ENCODE measurements around the gene ANGPTL5.
"Not testable (repeated sequence)": the region's sequence is repeated elsewhere in the genome, so short reads cannot be mapped to it uniquely, and the experiment has no call there.

Gene ANGPTL5

GRCh38 chr11:101916422-101916821 is at the start of gene ANGPTL5:
Gene ANGPTL5, minus strand, starts transcription at chr11:101916522. Its CDS starts 8,613 bp downstream, at chr11:101907909.
- no peak for DNase-seq

- DNase-seq, result not testable (repeated sequence)
Measured at GRCh38 chr11:101964200-101964599, 47.9 kb upstream of the ANGPTL5 start.

DNA sequence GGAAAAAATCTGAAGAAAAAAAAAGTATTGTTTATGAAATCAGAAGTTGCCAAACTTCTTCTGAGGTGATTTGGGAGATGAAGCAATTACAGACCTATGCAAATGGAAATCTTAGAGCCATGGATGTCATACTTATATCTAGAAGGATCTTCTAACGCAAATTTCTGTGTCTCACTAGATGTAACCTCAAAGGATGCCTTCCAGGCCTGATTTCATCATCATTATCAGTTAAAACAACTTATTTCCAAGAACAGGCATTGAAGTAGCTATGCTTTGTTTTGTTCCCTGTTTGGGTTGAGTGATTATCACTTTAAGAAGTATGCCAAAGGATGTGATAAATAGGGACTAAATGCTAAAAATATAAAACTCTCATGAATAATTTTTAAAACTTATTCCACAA is 43.9 kb upstream of the ANGPTL5 start:
- no peak for DNase-seq

GRCh38 chr11:101955701-101956100 is 39.4 kb upstream of the ANGPTL5 start:
- DNase-seq, result no peak

DNA sequence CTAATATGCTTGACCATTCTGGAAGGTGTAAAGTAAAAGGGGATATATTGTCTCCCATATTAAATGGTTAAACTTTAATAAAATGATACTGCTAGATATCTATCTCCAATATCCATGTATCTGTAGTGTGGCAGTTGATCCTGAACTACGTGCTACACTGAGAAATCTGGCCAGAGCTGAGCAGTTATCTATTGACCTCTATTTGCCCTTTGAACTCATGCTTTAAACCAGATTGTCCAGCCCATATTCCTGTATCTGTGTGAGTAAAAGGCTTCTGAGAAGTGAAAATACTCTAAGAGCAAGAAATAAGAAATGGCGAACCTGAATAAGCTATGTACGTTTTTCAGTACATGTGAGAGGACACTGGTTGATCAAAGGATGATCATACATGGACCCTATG is 39.0 kb upstream of the ANGPTL5 start:
- DNase-seq, result no peak

DNA sequence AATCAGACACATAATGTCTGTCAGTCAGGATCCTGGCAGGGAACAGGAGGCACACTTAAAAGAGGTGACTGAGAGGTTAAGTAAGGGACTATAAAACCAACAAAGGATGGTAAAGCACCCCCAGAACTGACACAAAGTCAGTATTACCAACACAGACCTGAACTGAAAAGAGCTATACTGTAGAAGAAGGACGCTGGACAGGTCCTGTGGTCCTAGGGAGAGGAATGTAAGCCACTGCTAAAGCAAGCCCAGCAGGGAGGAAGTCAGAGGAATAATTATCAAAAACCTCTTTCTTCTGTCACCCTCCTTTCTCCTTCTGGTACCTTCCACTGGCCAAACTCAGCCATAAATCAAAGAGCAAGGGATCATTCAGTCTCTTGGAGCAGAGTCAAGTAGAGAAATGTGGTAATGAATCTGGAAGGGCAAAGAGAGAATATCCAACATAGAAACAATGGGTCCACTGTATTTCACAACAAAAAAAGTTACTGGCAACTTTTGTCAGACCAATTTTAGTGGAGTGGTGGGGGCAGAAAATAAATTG is 33.4 kb upstream of the ANGPTL5 start:
- DNase-seq, result no peak

DNA sequence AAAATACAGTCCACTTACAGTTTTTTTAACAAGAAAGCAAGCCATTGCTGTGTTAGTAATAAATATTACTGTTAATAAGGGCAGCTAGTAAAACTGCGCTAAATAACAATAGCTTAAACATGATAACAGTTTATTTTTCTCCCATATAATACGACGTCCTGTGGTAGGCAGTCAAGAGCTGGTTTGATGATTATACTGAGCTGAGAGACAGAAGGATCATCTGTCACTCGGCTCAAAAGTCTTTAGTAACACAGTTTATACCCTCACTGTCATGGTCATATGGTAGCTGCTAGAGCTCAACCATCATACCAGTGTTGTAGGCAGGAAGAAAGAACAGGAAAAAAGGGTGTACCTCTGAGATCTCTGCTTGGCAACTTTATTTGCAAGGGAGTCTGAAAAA is 29.1 kb upstream of the ANGPTL5 start:
- no peak for DNase-seq

GRCh38 chr11:101944923-101945322 is 28.6 kb upstream of the ANGPTL5 start:
- DNase-seq, result no peak

GRCh38 chr11:101940901-101941520 is 24.7 kb upstream of the ANGPTL5 start:
- DNase-seq, result no peak

DNA sequence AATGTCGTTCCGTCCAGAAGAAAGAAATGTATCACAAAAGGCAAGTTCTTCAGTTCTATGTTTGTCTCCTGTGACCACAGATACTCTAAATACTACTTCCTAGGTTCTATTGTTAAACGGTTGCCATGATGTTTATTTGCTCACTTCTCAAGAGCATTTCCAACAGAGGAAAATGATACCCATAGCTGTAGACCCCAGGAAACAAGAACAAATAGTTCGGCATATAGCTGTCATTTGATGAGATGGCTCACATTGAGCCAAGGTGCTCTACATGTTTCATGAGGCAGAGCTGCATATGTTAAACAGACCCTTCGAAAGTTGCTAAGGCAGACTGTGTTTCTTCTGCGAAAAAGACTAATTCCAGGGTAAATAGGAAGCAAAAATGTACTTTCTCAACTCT is 15.4 kb upstream of the ANGPTL5 start:
- peak; percentile 89 for DNase-seq

DNA sequence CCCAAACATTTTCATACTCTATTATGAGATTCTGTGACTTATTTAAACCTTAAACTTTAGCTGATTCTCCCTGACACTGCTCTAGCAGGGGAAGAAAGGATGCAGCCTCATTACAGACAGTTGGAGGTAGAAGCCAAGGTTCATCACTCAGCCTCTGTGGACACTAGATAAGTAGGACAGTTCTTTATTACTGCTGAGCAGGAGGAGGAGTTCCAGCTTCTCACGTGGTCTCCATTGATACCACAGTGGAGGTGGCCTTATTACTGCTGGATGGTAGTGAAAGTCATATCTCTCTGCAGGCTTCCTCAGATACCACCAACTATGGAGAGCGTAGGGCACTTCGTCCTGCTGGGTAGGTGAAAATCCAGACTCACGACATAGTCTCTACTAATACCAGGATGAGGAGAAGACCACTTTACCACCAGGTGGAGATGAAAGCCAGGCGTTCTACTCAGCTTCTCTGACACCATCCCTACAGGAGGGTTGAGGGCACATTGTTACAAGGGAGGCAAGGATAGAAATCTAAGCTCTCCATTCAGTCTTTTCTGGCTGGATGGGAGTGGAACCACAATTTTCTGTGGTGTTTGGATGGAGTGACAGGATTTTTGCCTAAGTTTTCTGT is 13.1 kb upstream of the ANGPTL5 start:
- no peak for DNase-seq

DNA sequence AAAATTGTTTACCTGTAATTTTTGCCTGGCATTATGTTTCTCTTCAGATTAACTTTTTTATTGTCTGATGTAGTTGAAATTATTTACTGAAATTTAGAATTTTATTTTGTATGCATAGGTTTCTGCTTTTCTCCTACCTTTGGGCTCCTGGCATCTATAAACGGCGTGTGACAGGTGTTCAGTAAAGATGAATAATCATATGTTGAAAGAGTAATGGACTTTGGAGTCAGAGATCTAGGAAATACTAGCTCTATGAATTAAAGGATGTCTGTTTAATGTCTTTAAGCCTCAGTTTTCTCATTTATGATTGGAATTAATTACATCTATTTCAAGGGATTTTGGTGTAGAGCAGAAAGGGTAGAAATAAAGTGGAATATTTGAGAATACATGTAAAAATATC is 7.2 kb upstream of the ANGPTL5 start:
- DNase-seq, result no peak

DNA sequence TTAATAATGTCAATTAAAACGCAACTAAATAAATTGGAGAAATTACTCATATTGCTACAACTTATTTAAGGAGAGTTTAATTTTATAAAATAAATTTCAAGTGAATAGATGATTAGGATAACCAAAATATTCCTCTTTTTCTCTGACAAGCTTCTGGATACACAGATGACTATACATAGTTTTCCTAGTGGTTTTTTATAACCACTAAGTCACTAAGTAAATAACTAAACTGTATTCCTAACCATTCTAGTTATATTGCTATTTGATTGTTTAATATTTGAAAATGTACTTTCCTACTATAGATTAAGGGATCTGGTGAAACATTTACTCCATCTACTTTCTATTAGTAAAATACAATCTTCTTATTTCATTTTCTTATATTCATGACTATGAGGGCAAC is 4.7 kb upstream of the ANGPTL5 start:
- DNase-seq, result no peak

DNA sequence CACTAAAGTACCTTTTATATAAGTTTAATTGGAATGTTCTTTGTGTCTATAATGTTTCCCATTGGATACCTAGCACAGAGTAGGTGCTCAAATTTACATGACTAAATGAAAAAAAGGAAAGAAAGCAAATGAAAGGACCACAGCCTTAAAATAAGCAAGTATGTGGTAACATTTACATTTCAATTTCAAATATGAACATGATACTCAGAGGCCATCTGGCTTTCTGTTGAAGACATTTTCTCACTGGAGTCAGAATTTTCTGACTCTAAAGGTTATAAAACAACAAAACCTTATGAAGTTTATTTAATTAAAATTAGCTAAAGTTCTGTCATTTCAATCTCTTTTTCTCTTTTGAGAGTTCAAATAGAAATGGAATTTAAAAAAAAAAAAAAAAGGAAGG is 904 bp upstream of the ANGPTL5 start:
- no peak for DNase-seq

- no peak for DNase-seq
Measured at GRCh38 chr11:101915791-101916291, 481 bp downstream of the ANGPTL5 start.

DNA sequence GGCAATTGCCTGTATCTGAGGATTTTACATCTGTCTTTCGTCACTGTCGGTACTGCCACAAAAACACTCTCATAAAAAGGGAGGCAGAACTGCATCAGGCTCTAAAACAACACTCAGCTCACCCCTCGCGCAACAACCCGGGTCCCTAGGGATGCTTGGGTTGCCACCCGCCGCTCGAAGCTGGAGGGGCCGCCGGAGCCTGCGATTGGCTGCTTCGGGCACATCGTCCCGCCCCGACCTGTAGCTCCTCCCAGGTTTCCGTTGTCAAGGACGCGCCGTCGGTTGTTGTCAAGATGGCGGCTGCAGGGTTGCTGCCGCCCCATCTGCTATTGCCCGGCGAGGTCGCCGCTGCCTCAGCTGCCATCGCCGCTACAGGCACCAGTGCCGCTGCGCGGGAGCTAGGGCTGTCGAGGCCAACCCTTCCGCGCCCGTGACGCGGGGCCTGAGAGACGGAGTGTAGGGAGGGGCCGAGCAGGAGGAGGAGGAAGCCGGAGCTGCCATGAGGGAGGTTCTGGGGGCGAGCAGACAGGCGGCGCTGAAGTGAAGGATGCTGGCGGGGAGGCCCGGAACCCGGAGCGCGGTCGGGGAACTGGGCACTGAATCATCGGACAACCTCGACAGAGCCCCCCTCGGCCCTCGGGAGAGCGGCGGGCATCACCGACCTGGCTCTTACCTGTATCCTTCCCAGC is 1.4 kb downstream of the ANGPTL5 start, which contains the start of gene CEP126:
CEP126 (plus strand) TSS at position 273 of the 689 bp plus-strand sequence; CDS start at position 548, 275 bp downstream.
- peak; percentile 90 for DNase-seq

DNA sequence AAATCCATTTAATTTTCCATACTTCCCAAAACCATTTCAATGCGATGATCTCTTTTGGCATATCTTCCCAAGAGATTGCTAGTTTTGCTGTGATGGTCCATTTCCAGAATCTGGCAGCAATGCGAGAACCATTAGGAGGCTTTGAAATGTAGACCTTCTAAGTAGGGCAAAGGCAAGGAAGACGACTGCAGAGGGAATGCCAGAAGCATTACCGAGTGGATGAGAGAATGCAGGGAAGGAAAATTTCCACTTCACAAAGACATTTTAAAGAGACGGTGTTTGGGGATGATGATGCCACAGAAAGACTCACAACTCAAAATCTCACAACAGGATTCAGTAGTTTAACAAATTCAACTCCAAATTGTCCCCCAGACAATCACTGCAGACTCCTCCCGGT is 2.0 kb downstream of the ANGPTL5 start:
- no peak for DNase-seq

GRCh38 chr11:101913656-101914055 is 2.7 kb downstream of the ANGPTL5 start:
- DNase-seq, result no peak

GRCh38 chr11:101912823-101913284 is 3.5 kb downstream of the ANGPTL5 start:
- no peak for DNase-seq

DNA sequence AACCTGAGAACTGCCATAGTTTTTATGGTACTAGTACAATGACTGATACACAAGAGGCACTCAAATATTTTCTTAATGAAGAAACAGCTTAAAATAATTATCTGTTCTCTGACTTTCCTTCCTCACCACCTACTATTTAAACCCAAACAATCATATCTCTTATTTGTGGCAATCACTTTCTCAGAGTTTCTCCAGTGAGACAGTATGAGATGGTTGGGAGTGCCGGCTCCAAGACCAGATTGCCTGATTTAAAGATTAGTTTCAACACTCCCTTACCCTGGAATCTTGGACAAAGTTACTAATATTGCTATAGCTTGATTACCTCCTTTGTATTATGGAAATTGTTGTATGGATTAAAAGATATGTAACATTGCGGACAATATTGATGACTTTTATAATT is 7.2 kb downstream of the ANGPTL5 start:
- no peak for DNase-seq

- DNase-seq, result no peak
Measured at GRCh38 chr11:101907815-101908214, 8.5 kb downstream of the ANGPTL5 start.

DNA sequence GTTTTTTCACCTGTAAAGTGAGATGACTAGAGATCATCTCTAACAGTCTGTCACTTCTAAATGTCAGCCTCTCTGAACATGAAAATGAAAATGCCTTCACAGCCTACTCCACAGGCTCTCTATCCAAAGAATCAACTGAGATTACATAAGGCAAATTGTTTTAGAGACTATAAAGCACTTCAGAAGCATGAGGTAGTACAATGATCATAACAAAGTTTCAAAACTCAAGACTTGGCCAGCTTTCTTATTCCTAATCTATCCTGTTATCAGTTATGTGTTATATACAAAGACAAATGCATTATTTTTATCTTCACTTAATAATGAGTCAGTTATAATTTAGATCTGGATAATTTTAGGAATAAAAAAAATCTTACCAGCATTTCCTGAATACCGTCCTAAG is 21.8 kb downstream of the ANGPTL5 start:
- DNase-seq, result no peak

DNA sequence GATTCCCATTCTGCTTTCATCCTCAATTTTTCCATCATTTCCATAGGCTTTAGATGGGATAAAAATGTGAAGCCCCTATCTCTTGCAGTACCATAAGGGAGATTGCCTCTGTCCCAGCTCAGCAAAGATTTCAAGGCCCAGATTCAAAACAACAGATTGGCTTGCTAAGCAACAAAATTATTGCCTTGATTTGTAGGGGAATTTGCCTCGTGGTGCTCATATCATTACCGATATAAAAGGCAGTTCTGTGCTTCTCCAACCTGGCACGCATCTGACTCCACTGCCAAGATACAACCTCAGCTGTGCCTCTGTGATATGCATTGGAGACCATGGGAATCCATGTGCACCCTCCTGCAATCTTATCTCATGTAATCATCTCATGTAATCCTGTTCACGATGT is 26.6 kb downstream of the ANGPTL5 start:
- DNase-seq, result no peak

GRCh38 chr11:101885631-101886030 is 30.7 kb downstream of the ANGPTL5 start:
- DNase-seq, result no peak
